Smooth muscle cell (in vitro differentiated cells): Measurements from ENCODE around the gene N4BP2. TPM values are rescaled to one million over a fixed set of nuclear protein-coding genes. Genes with fewer than 3 reads are reported as not detected.

Experiments used
- DNase-seq: peaks from one replicate; lab custom pipeline; 2025; ENCODE audit not compliant: unreplicated experiment; lab: John Stamatoyannopoulos, UW
- H2AFZ ChIP-seq: fragments of 200-600 bp; sonication (generic); 2 replicates; pipeline ENCODE4 v1.6.0; 2016; ENCODE audit warnings: antibody characterized with exemption, low read depth, mild to moderate bottlenecking
- H3F3A ChIP-seq: fragments of 200-600 bp; sonication (generic); 2 replicates; pipeline ENCODE4 v1.6.0; 2017; ENCODE audit warnings: antibody characterized with exemption, low read depth
- H3K27ac ChIP-seq: fragments of 200-600 bp; sonication (generic); 2 replicates; pipeline ENCODE4 v1.5.1; 2016; ENCODE audit warnings: low read depth, mild to moderate bottlenecking
- H3K27me3 ChIP-seq: fragments of 200-600 bp; sonication (generic); 2 replicates; pipeline ENCODE4 v1.6.1; 2016; ENCODE audit warnings: low read depth, mild to moderate bottlenecking
- H3K36me3 ChIP-seq: fragments of 200-600 bp; sonication (generic); 2 replicates; pipeline ENCODE4 v1.5.1; 2016; ENCODE audit warnings: low read depth
- H3K4me1 ChIP-seq: fragments of 200-600 bp; sonication (generic); 2 replicates; pipeline ENCODE4 v1.5.1; 2016; ENCODE audit warnings: low read depth
- H3K4me2 ChIP-seq: fragments of 200-600 bp; sonication (generic); 2 replicates; pipeline ENCODE4 v1.6.0; 2016; ENCODE audit warnings: mild to moderate bottlenecking
- H3K4me3 ChIP-seq: fragments of 200-600 bp; sonication (generic); 2 replicates; pipeline ENCODE4 v1.5.1; 2016; ENCODE audit warnings: mild to moderate bottlenecking
- H3K79me2 ChIP-seq: fragments of 200-600 bp; sonication (generic); 2 replicates; pipeline ENCODE4 v1.6.0; 2016; ENCODE audit warnings: low read depth, mild to moderate bottlenecking
- H3K9ac ChIP-seq: fragments of 200-600 bp; sonication (generic); 2 replicates; pipeline ENCODE4 v1.6.0; 2016; ENCODE audit warnings: low read depth
- H3K9me3 ChIP-seq: fragments of 200-600 bp; sonication (generic); replicated peaks from 2 replicates; pipeline ENCODE4 v1.5.1; 2016; ENCODE audit warnings: low read depth
- H4K20me1 ChIP-seq: fragments of 200-600 bp; sonication (generic); 2 replicates; pipeline ENCODE4 v1.6.0; 2016; ENCODE audit warnings: low read depth
- WGBS: methylation state at CpG from one replicate; pipeline ENCODE4 v1.1.7; 2016; ENCODE audit warnings: low lambda C conversion rate; 5-methylcytosine and 5-hydroxymethylcytosine counted together
- polyA plus RNA-seq: library from polyadenylated mRNA; unstranded; fragments of >200 nt; fragmentation: Nextera tagmentation; extraction: Ambion mirVana; gene quantifications from 2 replicates; pipeline ENCODE4 v1.2.1, GENCODE V29; 2016
- total RNA-seq: library from RNA; depleted of rRNA; stranded (reverse); fragments of >200 nt; gene quantifications from 2 replicates; pipeline ENCODE4 v1.2.3, GENCODE V29; 2014
- TF ChIP-seq, protein P1 (sequence below): fragments of 200-600 bp; sonication (generic); IDR thresholded peaks from 2 replicates; pipeline ENCODE4 v1.5.1; 2017; ENCODE audit warnings: borderline replicate concordance, mild to moderate bottlenecking, antibody characterized with exemption; ENCODE audit not compliant: insufficient read depth, poor library complexity, severe bottlenecking

The N4BP2 gene
- total and polyA plus RNA-seq, 2 experiments from 2014 or later, result 9.0 to 40.0 TPM

DNA sequence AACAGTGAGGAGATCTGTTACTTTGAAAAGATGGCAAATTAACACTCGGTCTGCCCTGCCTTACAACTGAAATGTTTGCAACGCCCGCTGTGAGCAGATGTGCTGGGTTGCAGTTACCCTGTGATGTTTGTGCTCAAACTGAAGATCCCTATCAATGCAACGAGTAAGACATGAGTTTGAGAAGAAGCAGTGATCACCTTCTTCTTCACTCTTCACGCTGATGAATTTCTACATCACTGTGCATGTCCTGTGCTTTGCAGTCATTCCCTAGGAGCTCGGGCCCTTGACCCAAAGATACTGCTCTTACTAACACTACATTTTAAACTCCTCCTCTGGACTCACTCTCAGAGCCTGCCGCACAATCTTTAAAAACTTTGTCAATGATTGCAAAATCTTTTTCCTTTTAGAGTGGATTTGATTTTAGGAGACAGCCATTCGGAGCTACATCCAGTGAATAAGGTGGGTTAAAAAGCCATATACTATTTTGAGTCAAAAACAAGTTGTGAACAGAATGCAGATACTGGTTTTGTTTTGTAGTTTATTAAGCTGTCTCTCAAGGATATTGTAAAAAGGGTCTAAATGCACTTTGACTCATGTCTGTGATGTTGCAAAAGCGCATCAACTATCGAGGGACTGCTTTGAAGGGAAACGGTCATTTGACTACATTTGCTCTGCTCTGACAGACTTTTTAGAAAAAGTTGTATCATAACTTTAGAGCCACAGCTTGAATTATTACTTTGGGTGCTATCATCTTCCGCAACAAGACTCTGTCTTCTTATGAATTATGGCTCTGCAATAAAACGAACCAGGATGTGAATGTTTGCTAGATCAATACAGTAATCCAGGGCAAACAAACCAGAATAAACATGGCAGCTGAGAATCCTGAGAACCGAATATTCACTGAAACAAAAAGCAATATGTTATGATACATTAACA lies 134.5 kb downstream of the N4BP2 start:
- H2AFZ ChIP-seq, result peak overlapping the region; percentile 46
- H3K9ac ChIP-seq, result no peak overlapping the region
- no peaks in the 10 kb centered on the region for H4K20me1 ChIP-seq
- peaks cover 14% of the 10 kb centered on the region for H3K4me1 ChIP-seq
- H3K27me3 ChIP-seq, result no peaks in the 10 kb centered on the region
- no peak overlapping the region for H3K4me3 ChIP-seq
- TF ChIP-seq, protein P1, sequence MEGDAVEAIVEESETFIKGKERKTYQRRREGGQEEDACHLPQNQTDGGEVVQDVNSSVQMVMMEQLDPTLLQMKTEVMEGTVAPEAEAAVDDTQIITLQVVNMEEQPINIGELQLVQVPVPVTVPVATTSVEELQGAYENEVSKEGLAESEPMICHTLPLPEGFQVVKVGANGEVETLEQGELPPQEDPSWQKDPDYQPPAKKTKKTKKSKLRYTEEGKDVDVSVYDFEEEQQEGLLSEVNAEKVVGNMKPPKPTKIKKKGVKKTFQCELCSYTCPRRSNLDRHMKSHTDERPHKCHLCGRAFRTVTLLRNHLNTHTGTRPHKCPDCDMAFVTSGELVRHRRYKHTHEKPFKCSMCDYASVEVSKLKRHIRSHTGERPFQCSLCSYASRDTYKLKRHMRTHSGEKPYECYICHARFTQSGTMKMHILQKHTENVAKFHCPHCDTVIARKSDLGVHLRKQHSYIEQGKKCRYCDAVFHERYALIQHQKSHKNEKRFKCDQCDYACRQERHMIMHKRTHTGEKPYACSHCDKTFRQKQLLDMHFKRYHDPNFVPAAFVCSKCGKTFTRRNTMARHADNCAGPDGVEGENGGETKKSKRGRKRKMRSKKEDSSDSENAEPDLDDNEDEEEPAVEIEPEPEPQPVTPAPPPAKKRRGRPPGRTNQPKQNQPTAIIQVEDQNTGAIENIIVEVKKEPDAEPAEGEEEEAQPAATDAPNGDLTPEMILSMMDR, result no peak
- no peaks in the 10 kb centered on the region for H3K36me3 ChIP-seq
- 66% methylated on average over 14 of the region's 14 CpGs for WGBS
- no peak for DNase-seq
- H3K9me3 ChIP-seq, result no peaks in the 10 kb centered on the region
- no peaks in the 10 kb centered on the region for H3K79me2 ChIP-seq
- H3F3A ChIP-seq, result no peaks in the 10 kb centered on the region
- no peak overlapping the region for H3K27ac ChIP-seq
- H3K4me2 ChIP-seq, result no peak overlapping the region

DNA sequence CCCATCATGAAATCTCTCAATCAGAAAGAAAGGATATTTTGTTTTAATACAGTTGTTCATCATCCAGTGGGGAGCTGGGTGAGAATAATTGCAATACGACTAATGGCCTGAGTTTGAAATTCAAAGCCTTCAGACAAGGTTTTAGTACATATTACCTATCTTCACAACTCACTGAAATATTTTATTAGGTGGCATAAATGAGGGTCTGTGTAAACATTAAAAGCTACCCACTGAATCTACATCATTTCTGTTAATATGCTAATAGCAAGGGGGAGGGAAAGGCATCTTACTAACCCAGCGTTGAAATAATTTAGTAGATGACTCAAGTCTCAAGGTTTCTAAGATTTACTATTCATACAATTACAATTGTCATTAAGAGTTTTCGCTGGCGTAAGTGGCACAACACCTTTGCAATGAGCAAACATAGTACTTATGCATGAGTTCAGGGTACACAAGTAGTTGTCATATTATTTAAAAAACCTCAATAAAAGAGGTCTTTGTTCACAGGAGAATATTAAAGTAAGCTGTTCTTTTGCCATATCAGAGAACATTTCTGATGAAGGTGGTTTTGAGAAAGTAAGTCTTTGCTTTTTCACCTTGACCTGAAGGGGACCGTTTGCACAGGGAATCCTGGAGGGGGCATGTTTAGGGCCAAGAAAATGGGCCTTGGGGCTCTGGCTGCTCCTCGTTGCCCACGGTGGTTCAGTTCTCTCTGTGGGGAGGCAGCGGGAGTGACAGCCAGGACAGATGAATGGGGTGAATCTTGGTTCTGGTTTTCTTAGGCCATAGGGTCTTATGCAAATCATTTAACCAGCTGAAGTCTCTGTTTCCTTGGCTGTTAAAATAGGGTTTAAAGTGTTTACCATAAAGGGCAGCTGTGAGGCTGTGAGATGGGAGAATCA lies 135.7 kb downstream of the N4BP2 start:
- Histone ChIP-seq H3F3A (no peaks in the 10 kb centered on the region), H3K36me3 (no peaks in the 10 kb centered on the region), H3K9ac (no peak overlapping the region), H3K4me2 (no peak overlapping the region), H3K9me3 (no peaks in the 10 kb centered on the region), H4K20me1 (no peaks in the 10 kb centered on the region), H3K27ac (no peak overlapping the region), H3K27me3 (no peaks in the 10 kb centered on the region), H3K4me1 (peaks cover 25% of the 10 kb centered on the region), H2AFZ (no peak overlapping the region), H3K79me2 (no peaks in the 10 kb centered on the region), H3K4me3 (no peak overlapping the region)
- DNase-seq, result no peak
- TF ChIP-seq, protein P1, result no peak
- 82% methylated on average over 8 of the region's 8 CpGs for WGBS

DNA sequence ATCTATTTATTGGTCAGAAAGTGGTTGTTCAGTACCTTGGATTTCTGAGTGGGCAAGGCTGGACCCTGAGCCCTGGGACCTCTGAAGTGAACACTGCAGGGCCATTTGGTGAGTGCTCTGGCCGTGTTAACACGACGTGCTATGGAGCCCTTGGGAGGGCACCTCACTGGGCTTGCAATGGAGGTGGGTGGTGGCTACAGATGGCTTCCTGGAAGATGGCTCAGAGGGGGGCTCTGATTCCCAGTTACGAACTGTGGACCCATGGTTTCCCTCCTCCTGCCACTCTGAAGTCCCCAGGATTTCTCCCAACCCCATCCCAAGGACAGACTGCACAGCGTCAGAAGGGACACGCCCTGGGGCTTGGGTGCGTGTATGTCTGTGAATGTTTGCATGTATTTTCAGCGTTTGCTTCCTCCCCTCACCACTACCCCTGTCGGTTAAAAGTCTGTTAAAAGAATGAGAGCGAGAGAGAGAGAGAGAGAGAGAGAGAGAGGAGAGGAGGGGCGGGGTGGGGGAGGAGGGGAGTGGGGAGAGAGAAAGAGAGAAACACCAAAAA lies 136.4 kb downstream of the N4BP2 start:
- TF ChIP-seq, protein P1, result no peak
- Histone ChIP-seq H3K79me2 (no peaks in the 10 kb centered on the region), H4K20me1 (no peaks in the 10 kb centered on the region), H2AFZ (no peak overlapping the region), H3F3A (no peaks in the 10 kb centered on the region), H3K27me3 (no peaks in the 10 kb centered on the region), H3K27ac (no peak overlapping the region), H3K36me3 (no peaks in the 10 kb centered on the region), H3K9me3 (no peaks in the 10 kb centered on the region), H3K9ac (no peak overlapping the region), H3K4me2 (no peak overlapping the region), H3K4me3 (no peak overlapping the region), H3K4me1 (peaks cover 33% of the 10 kb centered on the region)
- no peak for DNase-seq
- WGBS, result 62% methylated on average over 9 of the region's 11 CpGs
